Measurements from ENCODE around the gene FRAT2.

The FRAT2 gene

GRCh38 chr10:97327348-97328294 lies 6.9 kb downstream of the FRAT2 start:
- no peaks in the 10 kb centered on the region for H3K9me3 ChIP-seq (ENCODE audit: control insufficient read depth in 2 of 2, low read length in 2 of 2)
- no peak overlapping the region for H3K4me3 ChIP-seq (ENCODE audit: low read length in 2 of 2)
- peak overlapping the region; percentile 49 to 62 for H3K27ac ChIP-seq (ENCODE audit: low read depth in 2 of 2, low read length in 2 of 2)
- peak overlapping the region in 1 of 2 donors; percentile 8 for H3K9ac ChIP-seq (ENCODE audit: low read depth in 1 of 2, low read length in 2 of 2)
- no peaks in the 10 kb centered on the region for H3K27me3 ChIP-seq (ENCODE audit: control insufficient read depth in 2 of 2, insufficient read depth in 2 of 2, low read length in 2 of 2)
- H3K36me3 ChIP-seq (ENCODE audit: control insufficient read depth in 2 of 2, insufficient read depth in 2 of 2, low read length in 2 of 2): peaks cover 0 to 2% of the 10 kb centered on the region in 2 donors
- H3K4me1 ChIP-seq (ENCODE audit: control insufficient read depth in 2 of 2, insufficient read depth in 2 of 2, low read length in 2 of 2): peaks cover 25 to 43% of the 10 kb centered on the region in 2 donors

DNA sequence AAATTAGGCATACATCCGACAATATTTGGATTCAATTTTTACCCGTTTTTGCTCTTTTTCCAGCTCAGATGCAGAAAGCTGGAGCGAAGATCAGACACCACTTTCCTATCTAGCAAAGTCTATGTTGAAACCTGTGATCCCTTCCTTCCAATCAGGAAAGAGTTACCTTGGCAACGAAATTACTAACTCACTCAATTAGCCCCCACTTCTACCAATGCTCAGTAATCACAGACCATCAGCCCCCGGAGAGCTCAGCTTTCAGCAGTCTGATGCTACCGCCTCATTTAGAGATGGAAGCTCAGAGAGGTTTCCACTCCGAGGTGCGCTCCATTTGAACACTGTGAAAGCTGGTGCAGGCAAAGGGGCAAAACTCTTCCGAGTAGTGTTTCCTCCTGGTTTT lies 8.8 kb downstream of the FRAT2 start:
- H3K27ac ChIP-seq (ENCODE audit: low read depth in 2 of 2, low read length in 2 of 2): no peak overlapping the region
- no peaks in the 10 kb centered on the region for H3K36me3 ChIP-seq (ENCODE audit: control insufficient read depth in 2 of 2, insufficient read depth in 2 of 2, low read length in 2 of 2)
- no peaks in the 10 kb centered on the region for H3K27me3 ChIP-seq (ENCODE audit: control insufficient read depth in 2 of 2, insufficient read depth in 2 of 2, low read length in 2 of 2)
- no peak overlapping the region for H3K9ac ChIP-seq (ENCODE audit: low read depth in 1 of 2, low read length in 2 of 2)
- H3K4me1 ChIP-seq (ENCODE audit: control insufficient read depth in 2 of 2, insufficient read depth in 2 of 2, low read length in 2 of 2): peaks cover 22 to 35% of the 10 kb centered on the region in 2 donors
- H3K4me3 ChIP-seq (ENCODE audit: low read length in 2 of 2): no peak overlapping the region
- H3K9me3 ChIP-seq (ENCODE audit: control insufficient read depth in 2 of 2, low read length in 2 of 2): no peaks in the 10 kb centered on the region

- Histone ChIP-seq H3K9me3 (ENCODE audit: control insufficient read depth in 2 of 2, low read length in 2 of 2) (no peaks in the 10 kb centered on the region), H3K27me3 (ENCODE audit: control insufficient read depth in 2 of 2, insufficient read depth in 2 of 2, low read length in 2 of 2) (no peaks in the 10 kb centered on the region), H3K36me3 (ENCODE audit: control insufficient read depth in 2 of 2, insufficient read depth in 2 of 2, low read length in 2 of 2) (no peaks in the 10 kb centered on the region), H3K27ac (ENCODE audit: low read depth in 2 of 2, low read length in 2 of 2) (no peak overlapping the region), H3K4me3 (ENCODE audit: low read length in 2 of 2) (no peak overlapping the region), H3K9ac (ENCODE audit: low read depth in 1 of 2, low read length in 2 of 2) (no peak overlapping the region), H3K4me1 (ENCODE audit: control insufficient read depth in 2 of 2, insufficient read depth in 2 of 2, low read length in 2 of 2) (peaks cover 17 to 25% of the 10 kb centered on the region in 2 donors)
These were observed 11.0 kb downstream of the FRAT2 start for GRCh38 chr10:97323501-97323900.

DNA sequence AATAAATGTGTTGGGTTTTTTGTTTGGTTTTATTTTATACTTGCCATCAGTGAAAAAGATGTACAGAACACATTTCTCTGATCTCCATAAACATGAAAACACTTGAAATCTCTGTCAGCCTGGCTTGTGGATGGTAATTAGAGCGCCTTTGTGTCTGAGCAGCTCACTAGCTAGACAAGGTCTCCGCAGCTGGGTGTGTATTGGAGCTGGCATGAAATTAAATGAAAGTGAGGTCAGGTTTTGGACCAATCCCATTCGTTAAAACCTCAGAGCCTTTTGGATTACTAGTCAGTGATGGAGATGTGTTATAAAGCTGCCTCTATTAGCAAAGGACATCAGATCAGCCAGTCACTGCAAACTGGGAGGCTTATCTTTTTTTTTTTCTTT lies 12.7 kb downstream of the FRAT2 start:
- H3K4me1 ChIP-seq (ENCODE audit: control insufficient read depth in 2 of 2, insufficient read depth in 2 of 2, low read length in 2 of 2): peaks cover 16% of the 10 kb centered on the region in 2 donors
- no peak overlapping the region for H3K27ac ChIP-seq (ENCODE audit: low read depth in 2 of 2, low read length in 2 of 2)
- H3K27me3 ChIP-seq (ENCODE audit: control insufficient read depth in 2 of 2, insufficient read depth in 2 of 2, low read length in 2 of 2): no peaks in the 10 kb centered on the region
- H3K36me3 ChIP-seq (ENCODE audit: control insufficient read depth in 2 of 2, insufficient read depth in 2 of 2, low read length in 2 of 2): no peaks in the 10 kb centered on the region
- H3K4me3 ChIP-seq (ENCODE audit: low read length in 2 of 2): peak overlapping the region in 1 of 2 donors; percentile 91
- no peaks in the 10 kb centered on the region for H3K9me3 ChIP-seq (ENCODE audit: control insufficient read depth in 2 of 2, low read length in 2 of 2)
- H3K9ac ChIP-seq (ENCODE audit: low read depth in 1 of 2, low read length in 2 of 2): no peak overlapping the region

DNA sequence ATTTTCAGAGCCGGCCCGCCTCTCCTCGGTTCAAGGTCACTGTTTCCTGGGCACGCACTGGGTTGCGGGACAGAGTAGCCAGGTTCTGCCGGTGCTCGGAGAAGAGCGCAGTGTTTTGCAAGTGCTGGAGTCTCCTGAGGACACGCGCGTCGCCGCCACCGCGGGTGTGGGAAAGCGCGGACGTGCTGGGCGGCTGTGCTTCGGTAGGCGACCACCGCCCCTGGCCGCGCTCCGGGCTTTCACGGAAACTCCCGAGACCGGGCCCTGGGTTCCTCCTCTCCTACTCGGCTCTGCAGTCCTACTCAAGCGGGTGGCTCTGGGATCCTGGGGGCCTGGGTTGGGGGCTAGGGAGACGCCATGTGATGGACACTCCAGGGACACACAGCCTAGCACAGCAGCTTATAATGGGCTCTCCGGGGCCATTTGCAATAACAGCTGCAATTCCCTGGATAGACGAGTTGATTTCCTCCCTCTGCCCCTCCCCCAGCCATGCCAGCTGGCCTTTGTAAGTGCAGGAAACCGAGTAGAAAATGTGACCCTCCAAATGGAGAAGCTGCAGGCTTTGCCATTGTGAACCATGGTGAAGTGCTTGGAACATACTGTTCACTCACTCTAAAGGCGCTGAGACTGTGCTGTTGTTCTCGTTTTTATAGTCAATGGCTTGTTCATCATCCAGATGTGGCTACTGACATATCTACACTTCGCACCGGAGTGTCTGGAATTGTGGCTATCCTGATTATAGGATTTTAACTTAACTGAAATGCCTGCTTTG lies 13.3 kb downstream of the FRAT2 start:
- Histone ChIP-seq H3K27ac (ENCODE audit: low read depth in 2 of 2, low read length in 2 of 2) (peak overlapping the region in 1 of 2 donors; percentile 98), H3K9me3 (ENCODE audit: control insufficient read depth in 2 of 2, low read length in 2 of 2) (no peaks in the 10 kb centered on the region), H3K9ac (ENCODE audit: low read depth in 1 of 2, low read length in 2 of 2) (peak overlapping the region in 1 of 2 donors; percentile 98), H3K27me3 (ENCODE audit: control insufficient read depth in 2 of 2, insufficient read depth in 2 of 2, low read length in 2 of 2) (no peaks in the 10 kb centered on the region), H3K4me3 (ENCODE audit: low read length in 2 of 2) (peak overlapping the region; percentile 91 to 99), H3K36me3 (ENCODE audit: control insufficient read depth in 2 of 2, insufficient read depth in 2 of 2, low read length in 2 of 2) (no peaks in the 10 kb centered on the region), H3K4me1 (ENCODE audit: control insufficient read depth in 2 of 2, insufficient read depth in 2 of 2, low read length in 2 of 2) (peaks cover 16% of the 10 kb centered on the region in 2 donors)

DNA sequence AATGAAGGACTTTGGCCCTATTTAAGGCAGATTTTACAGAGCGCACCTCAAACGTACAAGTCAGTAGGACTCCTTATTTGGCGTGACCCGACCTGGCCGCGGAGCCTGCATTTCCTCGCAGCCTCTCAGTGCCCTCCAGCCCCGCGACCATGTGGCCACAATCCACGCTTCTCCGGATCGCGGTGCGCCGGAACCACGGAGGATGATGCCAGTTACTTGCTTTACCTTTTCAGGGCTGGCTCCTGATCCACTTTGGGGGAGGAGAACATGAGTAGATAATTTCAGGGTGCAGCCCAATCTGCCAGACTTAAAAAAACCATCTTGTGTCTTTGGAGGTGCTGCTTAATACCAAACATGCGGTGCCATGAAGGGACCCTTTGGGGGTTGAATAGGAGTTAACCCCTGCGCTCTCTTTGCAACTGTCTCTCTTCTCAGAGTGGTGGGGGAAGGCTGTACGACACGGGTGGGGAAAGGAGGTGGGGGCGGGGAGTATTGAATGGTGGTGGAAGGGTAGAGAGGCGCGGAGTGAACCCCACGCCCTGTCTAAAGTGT lies 14.0 kb downstream of the FRAT2 start:
- Histone ChIP-seq H3K4me1 (ENCODE audit: control insufficient read depth in 2 of 2, insufficient read depth in 2 of 2, low read length in 2 of 2) (peaks cover 16% of the 10 kb centered on the region in 2 donors), H3K27me3 (ENCODE audit: control insufficient read depth in 2 of 2, insufficient read depth in 2 of 2, low read length in 2 of 2) (no peaks in the 10 kb centered on the region), H3K4me3 (ENCODE audit: low read length in 2 of 2) (peak overlapping the region; percentile 91 to 99), H3K27ac (ENCODE audit: low read depth in 2 of 2, low read length in 2 of 2) (peak overlapping the region; percentile 97 to 98), H3K9me3 (ENCODE audit: control insufficient read depth in 2 of 2, low read length in 2 of 2) (no peaks in the 10 kb centered on the region), H3K9ac (ENCODE audit: low read depth in 1 of 2, low read length in 2 of 2) (peak overlapping the region; percentile 65 to 98), H3K36me3 (ENCODE audit: control insufficient read depth in 2 of 2, insufficient read depth in 2 of 2, low read length in 2 of 2) (no peaks in the 10 kb centered on the region)

DNA sequence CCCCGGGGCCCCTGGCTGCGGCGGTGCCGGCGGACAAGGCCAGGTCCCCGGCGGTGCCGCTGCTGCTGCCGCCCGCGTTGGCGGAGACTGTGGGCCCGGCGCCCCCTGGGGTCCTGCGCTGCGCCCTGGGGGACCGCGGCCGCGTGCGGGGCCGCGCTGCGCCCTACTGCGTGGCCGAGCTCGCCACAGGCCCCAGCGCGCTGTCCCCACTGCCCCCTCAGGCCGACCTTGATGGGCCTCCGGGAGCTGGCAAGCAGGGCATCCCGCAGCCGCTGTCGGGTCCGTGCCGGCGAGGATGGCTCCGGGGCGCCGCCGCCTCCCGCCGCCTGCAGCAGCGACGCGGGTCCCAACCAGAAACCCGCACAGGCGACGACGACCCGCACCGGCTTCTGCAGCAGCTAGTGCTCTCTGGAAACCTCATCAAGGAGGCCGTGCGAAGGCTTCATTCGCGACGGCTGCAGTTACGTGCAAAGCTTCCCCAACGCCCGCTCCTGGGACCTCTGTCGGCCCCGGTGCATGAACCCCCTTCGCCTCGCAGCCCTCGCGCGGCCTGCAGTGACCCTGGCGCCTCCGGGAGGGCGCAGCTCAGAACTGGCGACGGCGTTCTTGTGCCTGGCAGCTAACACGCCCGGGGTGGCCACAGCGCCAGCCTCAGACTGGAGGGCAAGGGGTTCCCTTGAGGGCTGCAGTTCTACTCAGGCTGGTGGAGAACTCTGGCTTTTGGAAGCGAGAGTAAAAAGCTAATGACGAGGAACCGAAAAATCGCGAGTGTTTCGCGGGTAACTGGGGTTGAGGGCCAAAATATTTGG lies 14.7 kb downstream of the FRAT2 start:
- Histone ChIP-seq H3K4me1 (ENCODE audit: control insufficient read depth in 2 of 2, insufficient read depth in 2 of 2, low read length in 2 of 2) (peaks cover 16% of the 10 kb centered on the region in 2 donors), H3K9ac (ENCODE audit: low read depth in 1 of 2, low read length in 2 of 2) (peak overlapping the region; percentile 65 to 98), H3K36me3 (ENCODE audit: control insufficient read depth in 2 of 2, insufficient read depth in 2 of 2, low read length in 2 of 2) (no peaks in the 10 kb centered on the region), H3K27me3 (ENCODE audit: control insufficient read depth in 2 of 2, insufficient read depth in 2 of 2, low read length in 2 of 2) (no peaks in the 10 kb centered on the region), H3K4me3 (ENCODE audit: low read length in 2 of 2) (peak overlapping the region; percentile 91 to 99), H3K9me3 (ENCODE audit: control insufficient read depth in 2 of 2, low read length in 2 of 2) (no peaks in the 10 kb centered on the region), H3K27ac (ENCODE audit: low read depth in 2 of 2, low read length in 2 of 2) (peak overlapping the region; percentile 97 to 98)

- Histone ChIP-seq H3K36me3 (ENCODE audit: control insufficient read depth in 2 of 2, insufficient read depth in 2 of 2, low read length in 2 of 2) (no peaks in the 10 kb centered on the region), H3K4me3 (ENCODE audit: low read length in 2 of 2) (peak within 1 kb of the TSS; percentile 91 to 99), H3K27ac (ENCODE audit: low read depth in 2 of 2, low read length in 2 of 2) (peak within 1 kb of the TSS; percentile 97 to 98), H3K4me1 (ENCODE audit: control insufficient read depth in 2 of 2, insufficient read depth in 2 of 2, low read length in 2 of 2) (peaks cover 16% of the 10 kb centered on the region in 2 donors), H3K27me3 (ENCODE audit: control insufficient read depth in 2 of 2, insufficient read depth in 2 of 2, low read length in 2 of 2) (no peaks in the 10 kb centered on the region), H3K9ac (ENCODE audit: low read depth in 1 of 2, low read length in 2 of 2) (peak within 1 kb of the TSS; percentile 98 to 99), H3K9me3 (ENCODE audit: control insufficient read depth in 2 of 2, low read length in 2 of 2) (no peaks in the 10 kb centered on the region)
These were observed 15.5 kb downstream of the FRAT2 start, which contains the start of gene FRAT1 for GRCh38 chr10:97318772-97319651. Gene FRAT1, plus strand, starts transcription at chr10:97319271. Its CDS starts 183 bp downstream, at chr10:97319454.

DNA sequence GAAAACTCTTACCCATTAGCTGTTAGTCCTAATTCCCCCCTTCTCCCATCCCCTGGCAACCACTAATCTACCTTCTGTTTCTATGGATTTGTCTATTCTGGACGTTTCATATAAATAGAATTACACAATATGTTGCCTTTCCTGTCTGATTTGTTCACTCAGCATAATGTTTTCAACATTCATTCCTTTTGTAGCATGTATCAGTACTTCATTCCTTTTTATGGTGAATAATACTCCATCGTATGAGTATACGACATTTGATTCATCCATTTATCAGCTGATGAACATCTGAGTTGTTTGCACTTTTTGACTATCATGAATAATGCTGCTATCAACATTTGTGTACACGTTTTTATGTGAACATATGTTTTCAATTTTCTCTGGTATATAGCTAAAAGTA lies 19.9 kb downstream of the FRAT2 start:
- no peaks in the 10 kb centered on the region for H3K9me3 ChIP-seq (ENCODE audit: control insufficient read depth in 2 of 2, low read length in 2 of 2)
- no peaks in the 10 kb centered on the region for H3K36me3 ChIP-seq (ENCODE audit: control insufficient read depth in 2 of 2, insufficient read depth in 2 of 2, low read length in 2 of 2)
- no peak overlapping the region for H3K27ac ChIP-seq (ENCODE audit: low read depth in 2 of 2, low read length in 2 of 2)

More for the DNA sequence above, 19.9 kb downstream of the FRAT2 start:
- H3K27me3 ChIP-seq (ENCODE audit: control insufficient read depth in 2 of 2, insufficient read depth in 2 of 2, low read length in 2 of 2): no peaks in the 10 kb centered on the region
- H3K9ac ChIP-seq (ENCODE audit: low read depth in 1 of 2, low read length in 2 of 2): no peak overlapping the region
- H3K4me1 ChIP-seq (ENCODE audit: control insufficient read depth in 2 of 2, insufficient read depth in 2 of 2, low read length in 2 of 2): peaks cover 2 to 3% of the 10 kb centered on the region in 2 donors
- H3K4me3 ChIP-seq (ENCODE audit: low read length in 2 of 2): no peak overlapping the region
